Activated CD8-positive, alpha-beta memory T cell treated with anti-CD3 and anti-CD28 coated beads, Interleukin-2, amount 10 ng/mL, durations not matched to agents 7 days and 5 days (primary cell): ENCODE results near the gene GFRAL. TPM values are rescaled to one million over a fixed set of nuclear protein-coding genes. Genes with fewer than 3 reads are reported as not detected.

ENCODE experiments used
- ATAC-seq: fragments of 150-1000 bp; cut with Tn5 transposase; one replicate; pipeline ENCODE4 v1.10.0; 2021; ENCODE audit warnings: moderate library complexity
- CTCF ChIA-PET: fragments of 350-600 bp; sonication (Branson Sonifier 250); formaldehyde crosslinking; loops from one replicate; lab custom pipeline; 2021; ENCODE audit warnings: antibody characterized with exemption; lab: Charles Lee
- DNase-seq: peaks from one replicate; pipeline ENCODE4 v3.0.0-alpha.2; 2020
- H3K27ac Mint-ChIP-seq: one replicate; pipeline ENCODE4 v1.8.0; 2021; ENCODE audit warnings: mild to moderate bottlenecking, mixed read lengths
- H3K27me3 Mint-ChIP-seq: one replicate; pipeline ENCODE4 v1.8.0; 2021; ENCODE audit warnings: mixed read lengths
- H3K36me3 Mint-ChIP-seq: one replicate; pipeline ENCODE4 v1.8.0; 2021; ENCODE audit warnings: mild to moderate bottlenecking, mixed read lengths
- H3K4me1 Mint-ChIP-seq: one replicate; pipeline ENCODE4 v1.8.0; 2021; ENCODE audit warnings: mixed read lengths
- H3K4me3 Mint-ChIP-seq: one replicate; pipeline ENCODE4 v1.8.0; 2021; ENCODE audit warnings: mild to moderate bottlenecking, moderate library complexity, mixed read lengths
- H3K9me3 Mint-ChIP-seq: one replicate; pipeline ENCODE4 v1.8.0; 2022; ENCODE audit warnings: low read depth, mixed read lengths
- total RNA-seq, 2 experiments: library from RNA; stranded (reverse); gene quantifications; one replicate each; pipeline ENCODE4 v1.2.3, GENCODE V29; 2021

The GFRAL gene
- total RNA-seq, 2 experiments from 2014 or later, result not detected

- ATAC-seq (no peak), DNase-seq (no peak)
- no peaks in the 10 kb centered on the region for H3K27me3 Mint-ChIP-seq
- H3K36me3 Mint-ChIP-seq, result no peaks in the 10 kb centered on the region
- H3K27ac Mint-ChIP-seq, result no peak overlapping the region
- H3K4me1 Mint-ChIP-seq, result no peaks in the 10 kb centered on the region
- CTCF ChIA-PET, result no interaction called here
- H3K4me3 Mint-ChIP-seq, result no peak overlapping the region
- no peaks in the 10 kb centered on the region for H3K9me3 Mint-ChIP-seq
Measured at GRCh38 chr6:55447891-55448290, 120.6 kb downstream of the GFRAL start.

- Mint-ChIP-seq H3K4me1 (no peaks in the 10 kb centered on the region), H3K4me3 (no peak overlapping the region), H3K9me3 (no peaks in the 10 kb centered on the region), H3K27ac (no peak overlapping the region), H3K27me3 (no peaks in the 10 kb centered on the region), H3K36me3 (no peaks in the 10 kb centered on the region)
- CTCF ChIA-PET, result no interaction called here
- no peak for ATAC-seq
- no peak for DNase-seq
Measured at GRCh38 chr6:55448451-55448850, 121.2 kb downstream of the GFRAL start.

GRCh38 chr6:55449225-55449624 is 122.0 kb downstream of the GFRAL start:
- Mint-ChIP-seq H3K27ac (no peak overlapping the region), H3K4me3 (no peak overlapping the region), H3K9me3 (no peaks in the 10 kb centered on the region), H3K36me3 (no peaks in the 10 kb centered on the region), H3K4me1 (no peaks in the 10 kb centered on the region), H3K27me3 (no peaks in the 10 kb centered on the region)
- CTCF ChIA-PET, result no interaction called here
- DNase-seq (no peak), ATAC-seq (no peak)

- no peaks in the 10 kb centered on the region for H3K36me3 Mint-ChIP-seq
- ATAC-seq (no peak), DNase-seq (no peak)
- no peak overlapping the region for H3K27ac Mint-ChIP-seq
- H3K9me3 Mint-ChIP-seq, result peaks cover 2% of the 10 kb centered on the region
- no peaks in the 10 kb centered on the region for H3K27me3 Mint-ChIP-seq
- CTCF ChIA-PET, result no interaction called here
- no peaks in the 10 kb centered on the region for H3K4me1 Mint-ChIP-seq
- H3K4me3 Mint-ChIP-seq, result no peak overlapping the region
Measured at GRCh38 chr6:55450005-55450404, 122.7 kb downstream of the GFRAL start.

Other genes with a start within 250 kb of the GFRAL start
- gene HCRTR2, start 153.0 kb upstream of the GFRAL start, total RNA-seq, result not detected